RWPE2 (cell line): ENCODE results near the gene SP8.

Experiments used
- ATAC-seq: fragments of 200-7000 bp; cut with Tn5 transposase; 3 replicates; pipeline ENCODE4 v1.9.1; 2021; ENCODE audit warnings: low read depth
- DNase-seq: peaks from one replicate; pipeline ENCODE4 v3.0.0-alpha.2; 2020; ENCODE audit warnings: low spot score
- H3K27ac ChIP-seq: fragments of 450-650 bp; 2 replicates; pipeline ENCODE4 v1.5.1; 2017; ENCODE audit warnings: mild to moderate bottlenecking; ENCODE audit not compliant: poor library complexity, severe bottlenecking
- H3K27me3 ChIP-seq: fragments of 250-450 bp; sonication (Bioruptor Pico); 2 replicates; pipeline ENCODE4 v1.5.1; 2021; ENCODE audit warnings: mild to moderate bottlenecking, moderate library complexity; ENCODE audit not compliant: insufficient read depth, poor library complexity, severe bottlenecking
- H3K36me3 ChIP-seq: fragments of 250-450 bp; sonication (Bioruptor Pico); 2 replicates; pipeline ENCODE4 v1.5.1; 2020; ENCODE audit warnings: low read depth, mild to moderate bottlenecking, moderate library complexity
- H3K4me1 ChIP-seq: fragments of 250-450 bp; sonication (Bioruptor Pico); 2 replicates; pipeline ENCODE4 v1.5.1; 2021; ENCODE audit warnings: mild to moderate bottlenecking, moderate library complexity; ENCODE audit not compliant: insufficient read depth, poor library complexity, severe bottlenecking
- H3K4me3 ChIP-seq: fragments of 250-450 bp; sonication (Bioruptor Pico); 2 replicates; pipeline ENCODE4 v1.5.1; 2021; ENCODE audit warnings: mild to moderate bottlenecking, moderate library complexity; ENCODE audit not compliant: severe bottlenecking
- H3K9me3 ChIP-seq: fragments of 250-450 bp; sonication (Bioruptor Pico); 2 replicates; pipeline ENCODE4 v1.5.1; 2021; ENCODE audit warnings: mild to moderate bottlenecking, moderate library complexity; ENCODE audit not compliant: severe bottlenecking
- TF ChIP-seq, protein P1 (sequence below): fragments of 450-650 bp; IDR thresholded peaks from one replicate; pipeline ENCODE4 v1.5.1; 2017; ENCODE audit warnings: mild to moderate bottlenecking, moderate library complexity; ENCODE audit not compliant: poor library complexity, severe bottlenecking

The SP8 gene

DNA sequence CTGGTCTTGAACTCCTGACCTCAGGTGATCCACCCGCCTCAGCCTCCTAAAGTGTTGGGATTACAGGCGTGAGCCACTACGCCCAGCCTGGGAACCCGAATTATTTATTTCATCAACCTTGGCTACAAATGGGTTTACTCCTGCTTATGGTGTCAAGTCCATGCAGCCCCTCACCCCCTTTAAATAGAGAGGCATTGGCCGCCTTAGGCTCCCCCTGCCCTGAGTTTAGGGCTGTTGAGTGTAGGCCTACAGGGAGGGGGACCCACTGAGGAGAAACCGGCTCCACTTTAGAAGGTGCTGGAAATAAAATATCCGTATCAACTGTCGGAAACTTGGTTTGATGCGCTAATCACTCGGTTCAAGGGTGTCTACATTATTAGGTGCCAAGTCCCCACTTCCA is 8.7 kb upstream of the SP8 start:
- ATAC-seq (no peak), DNase-seq (no peak)
- Histone ChIP-seq H3K36me3 (no peaks in the 10 kb centered on the region; the same call in 1 of the 2 replicates), H3K27me3 (peaks cover 63% of the 10 kb centered on the region), H3K9me3 (no peaks in the 10 kb centered on the region), H3K27ac (peak overlapping the region; percentile 72), H3K4me1 (peaks cover 3% of the 10 kb centered on the region), H3K4me3 (no peak overlapping the region)
- TF ChIP-seq, protein P1, sequence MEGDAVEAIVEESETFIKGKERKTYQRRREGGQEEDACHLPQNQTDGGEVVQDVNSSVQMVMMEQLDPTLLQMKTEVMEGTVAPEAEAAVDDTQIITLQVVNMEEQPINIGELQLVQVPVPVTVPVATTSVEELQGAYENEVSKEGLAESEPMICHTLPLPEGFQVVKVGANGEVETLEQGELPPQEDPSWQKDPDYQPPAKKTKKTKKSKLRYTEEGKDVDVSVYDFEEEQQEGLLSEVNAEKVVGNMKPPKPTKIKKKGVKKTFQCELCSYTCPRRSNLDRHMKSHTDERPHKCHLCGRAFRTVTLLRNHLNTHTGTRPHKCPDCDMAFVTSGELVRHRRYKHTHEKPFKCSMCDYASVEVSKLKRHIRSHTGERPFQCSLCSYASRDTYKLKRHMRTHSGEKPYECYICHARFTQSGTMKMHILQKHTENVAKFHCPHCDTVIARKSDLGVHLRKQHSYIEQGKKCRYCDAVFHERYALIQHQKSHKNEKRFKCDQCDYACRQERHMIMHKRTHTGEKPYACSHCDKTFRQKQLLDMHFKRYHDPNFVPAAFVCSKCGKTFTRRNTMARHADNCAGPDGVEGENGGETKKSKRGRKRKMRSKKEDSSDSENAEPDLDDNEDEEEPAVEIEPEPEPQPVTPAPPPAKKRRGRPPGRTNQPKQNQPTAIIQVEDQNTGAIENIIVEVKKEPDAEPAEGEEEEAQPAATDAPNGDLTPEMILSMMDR = no peak

DNA sequence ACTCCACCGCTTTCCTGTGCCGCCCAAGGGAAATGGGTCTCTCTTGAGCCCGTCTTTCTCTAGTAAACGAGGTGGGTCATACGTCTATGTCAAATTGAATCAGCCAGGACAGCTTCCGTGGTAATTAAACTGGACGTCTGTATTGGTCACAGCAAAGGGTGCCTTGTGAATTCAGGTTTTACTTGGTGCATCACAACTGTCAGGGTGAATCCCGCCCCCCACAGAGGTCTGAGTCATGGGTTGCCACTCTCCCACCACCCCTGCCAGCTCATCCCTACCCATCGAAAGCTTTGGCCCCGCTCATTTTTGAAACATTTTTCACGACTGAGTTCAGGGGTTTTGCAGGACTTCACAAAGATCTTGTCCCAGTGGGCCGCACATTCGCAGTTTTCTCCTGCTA is 8.0 kb upstream of the SP8 start:
- TF ChIP-seq, protein P1 = no peak
- Histone ChIP-seq H3K27ac (peak overlapping the region; percentile 72), H3K27me3 (peaks cover 69% of the 10 kb centered on the region), H3K9me3 (no peaks in the 10 kb centered on the region), H3K4me1 (peaks cover 4% of the 10 kb centered on the region), H3K36me3 (no peaks in the 10 kb centered on the region; the same call in 1 of the 2 replicates), H3K4me3 (no peak overlapping the region)
- ATAC-seq (peak; percentile 7; the same call in 2 of the 3 replicates), DNase-seq (no peak)

- Histone ChIP-seq H3K9me3 (no peaks in the 10 kb centered on the region), H3K4me1 (peaks cover 13% of the 10 kb centered on the region), H3K27me3 (peaks cover 75% of the 10 kb centered on the region), H3K36me3 (no peaks in the 10 kb centered on the region; the same call in 1 of the 2 replicates), H3K27ac (peak overlapping the region; percentile 72), H3K4me3 (peak overlapping the region; percentile 2)
- TF ChIP-seq, protein P1 = no peak
- DNase-seq = no peak
- ATAC-seq = no peak
These were observed 7.2 kb upstream of the SP8 start for GRCh38 chr7:20793694-20794394.

DNA sequence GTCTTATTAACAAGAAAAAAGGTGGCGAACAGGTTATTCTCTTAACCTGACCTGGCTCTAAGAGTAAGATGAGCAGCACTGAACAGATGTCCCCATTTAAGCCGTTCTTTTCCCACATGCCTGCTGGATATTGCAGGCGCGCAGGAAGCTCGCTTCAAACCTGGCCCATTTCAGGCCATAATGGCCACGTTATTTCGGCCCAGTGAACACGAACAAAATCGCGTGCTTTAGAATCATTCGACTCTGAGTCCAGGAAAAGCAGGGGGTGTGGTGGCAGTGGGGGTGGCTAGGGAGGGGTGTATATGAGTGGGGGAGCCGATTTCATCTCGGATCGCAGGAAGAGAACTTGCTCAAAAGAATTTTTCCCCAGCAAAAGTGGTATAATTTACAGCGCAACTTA is 6.6 kb upstream of the SP8 start:
- H3K9me3 ChIP-seq = no peaks in the 10 kb centered on the region
- no peaks in the 10 kb centered on the region; the same call in 1 of the 2 replicates for H3K36me3 ChIP-seq
- peaks cover 79% of the 10 kb centered on the region for H3K27me3 ChIP-seq
- peaks cover 13% of the 10 kb centered on the region for H3K4me1 ChIP-seq
- peak overlapping the region; percentile 2 for H3K4me3 ChIP-seq
- no peak for ATAC-seq
- DNase-seq = no peak
- TF ChIP-seq, protein P1 = no peak
- peak overlapping the region; percentile 72 for H3K27ac ChIP-seq
